Spleen (tissue), 11 donors: ENCODE measurements around the gene LNX1. TPM values are rescaled to one million over a fixed set of nuclear protein-coding genes. Genes with fewer than 3 reads are reported as not detected.

Source experiments
- DNase-seq: peaks from one replicate; pipeline ENCODE4 v3.0.0-alpha.2; 2020
- H3K27ac ChIP-seq, 8 donors: fragments of 200-600 bp; sonication (generic) in 7 of 8; 1 replicate in 4 of 8; 2 replicates in 4 of 8; pipeline versions ENCODE4 v1.5.0 to v1.8.0; 2016 to 2021; ENCODE audit warnings: inconsistent platforms in 4 of 8, mild to moderate bottlenecking in 4 of 8, moderate library complexity in 1 of 8
- H3K27me3 ChIP-seq, 7 donors: fragments of 200-600 bp; sonication (generic) in 6 of 7; replicated peaks in 1 of 7; 1 replicate in 4 of 7; 2 replicates in 3 of 7; pipeline versions ENCODE4 v1.5.0 to v1.8.0; 2016 to 2021; ENCODE audit warnings: inconsistent platforms in 3 of 7, mild to moderate bottlenecking in 1 of 7
- H3K36me3 ChIP-seq, 6 donors: fragments of 200-600 bp; sonication (generic) in 5 of 6; 1 replicate in 4 of 6; 2 replicates in 2 of 6; pipeline versions ENCODE4 v1.5.0 to v1.8.0; 2016 to 2021; ENCODE audit warnings: inconsistent platforms in 2 of 6
- H3K4me1 ChIP-seq, 6 donors: fragments of 200-600 bp; sonication (generic) in 5 of 6; 1 replicate in 3 of 6; 2 replicates in 3 of 6; pipeline versions ENCODE4 v1.5.0 to v1.8.0; 2016 to 2021; ENCODE audit warnings: inconsistent platforms in 3 of 6
- H3K4me3 ChIP-seq, 8 donors: fragments of 200-600 bp; sonication (generic) in 7 of 8; 1 replicate in 4 of 8; 2 replicates in 4 of 8; pipeline versions ENCODE4 v1.5.0 to v1.8.0; 2016 to 2021; ENCODE audit warnings: inconsistent platforms in 4 of 8, mild to moderate bottlenecking in 4 of 8, moderate library complexity in 2 of 8
- H3K9me3 ChIP-seq, 8 donors: fragments of 200-600 bp; sonication (generic) in 7 of 8; 1 replicate in 4 of 8; 2 replicates in 4 of 8; pipeline versions ENCODE4 v1.5.0 to v1.8.0; 2016 to 2021; ENCODE audit warnings: inconsistent platforms in 4 of 8
- CTCF ChIP-seq, 11 experiments: fragments of 200-600 bp in 7 of 11; fragments of 450-650 bp in 4 of 11; sonication (generic) in 4 of 11; IDR thresholded peaks in 8 of 11; conservative IDR thresholded peaks in 3 of 11; 1 replicate in 7 of 11; 2 replicates in 4 of 11; pipeline versions ENCODE4 v1.4.0 to v1.8.0; 2016 to 2021; ENCODE audit warnings: antibody characterized with exemption in 11 of 11, inconsistent platforms in 4 of 11, mild to moderate bottlenecking in 1 of 11
- POLR2A ChIP-seq, 3 donors: fragments of 450-650 bp; IDR thresholded peaks; one replicate each; pipeline ENCODE4 v1.5.1; 2017; ENCODE audit warnings: antibody characterized with exemption in 3 of 3, mild to moderate bottlenecking in 1 of 3
- POLR2AphosphoS5 ChIP-seq, 3 donors: sonication (generic); formaldehyde crosslinking; IDR thresholded peaks; one replicate each; pipeline ENCODE4 v1.5.1; 2017; ENCODE audit warnings: antibody characterized with exemption in 3 of 3
- WGBS, 5 donors: extraction: QIAGEN DNeasy Blood & Tissue Kit in 3 of 5; methylation state at CpG; one replicate each; pipeline versions ENCODE4 v1.1.5 to v1.1.7; 2013 to 2018; 5-methylcytosine and 5-hydroxymethylcytosine counted together
- intact Hi-C: fragments of 100-400 bp; cut with DNase I; formaldehyde crosslinking; loops from one replicate; pipeline ENCODE4 v1.15.0; 2023; ENCODE audit warnings: low total_unique reads
- polyA plus RNA-seq, 3 donors: library from polyadenylated mRNA; stranded (reverse); fragments of 200-250 nt; gene quantifications; one replicate each; pipeline ENCODE4 v1.2.1, GENCODE V29; 2013
- total RNA-seq, 7 donors: library from RNA; depleted of rRNA in 3 of 7; stranded (reverse); fragments of >200 nt in 3 of 7; fragmentation: NEBNext Ultra II Directional in 4 of 7; extraction: Animal tissue kit (Norgen Biotek cat#: 25700) in 4 of 7; gene quantifications; one replicate each; pipeline versions ENCODE4 v1.1.0 to v1.2.1, GENCODE V29; 2016 to 2021
- donor health status: healthy with polysubstance abuse.
- donor health status: DM: no; HTN: no; CAD: no; lungs with moderate emphysema.
- donor health status: DM: no; HTN: no; CAD: no.
- donor health status: Bipolar disorder and iron deficiency.
- donor health status: healthy.
- donor health status: DM: no; HTN: no; CAD: no.
- donor health status: DM: yes; HTN: yes; CAD: no.

The LNX1 gene
- total and polyA plus RNA-seq, 10 donors, result 0.08 to 0.20 (median 0.13) TPM; not detected in 5

DNA sequence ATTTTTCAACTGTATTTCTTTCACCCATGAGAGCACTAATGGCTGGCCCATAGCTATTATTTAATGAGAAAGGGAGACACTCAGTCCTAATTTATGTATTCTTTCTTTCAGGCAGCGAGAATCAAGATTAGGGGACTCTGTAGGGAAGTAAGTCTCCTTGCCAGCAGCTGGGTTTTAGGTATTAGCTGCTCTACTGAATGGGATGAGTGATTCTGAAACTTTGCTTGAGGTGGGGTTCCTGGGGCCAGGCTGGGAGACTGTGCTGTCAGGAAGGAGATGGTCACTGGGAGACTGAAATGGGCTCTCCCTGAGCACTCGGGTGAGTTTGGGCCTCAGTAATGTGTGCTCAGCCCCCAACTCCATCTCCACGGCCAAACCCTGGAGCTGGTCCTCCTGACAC, 78.7 kb downstream of the LNX1 start:
- TF ChIP-seq POLR2A (IDR thresholded peaks at IDR 0.05) (no peak), CTCF (IDR thresholded peaks at IDR 0.05 in 8 of 11, conservative IDR thresholded peaks at IDR 0.05 in 3 of 11) (no peak), POLR2AphosphoS5 (IDR thresholded peaks at IDR 0.05) (no peak)
- 22 to 33% (median 28%) methylated on average over 3 of the region's 3 CpGs for WGBS, 5 donors
- no peaks in the 10 kb centered on the region for H3K4me1 ChIP-seq
- H3K36me3 ChIP-seq, result no peaks in the 10 kb centered on the region
- no peak overlapping the region for H3K27ac ChIP-seq
- H3K4me3 ChIP-seq, result no peak overlapping the region
- H3K9me3 ChIP-seq, result no peaks in the 10 kb centered on the region
- no peaks in the 10 kb centered on the region for H3K27me3 ChIP-seq
- no peak for DNase-seq
- intact Hi-C loops, result no loop called here

GRCh38 chr4:53511014-53511413, 80.3 kb downstream of the LNX1 start:
- 28 to 48% (median 30%) methylated on average over 3 of the region's 3 CpGs for WGBS, 5 donors
- Histone ChIP-seq H3K27me3 (no peaks in the 10 kb centered on the region), H3K27ac (no peak overlapping the region), H3K36me3 (no peaks in the 10 kb centered on the region), H3K9me3 (no peaks in the 10 kb centered on the region), H3K4me1 (no peaks in the 10 kb centered on the region), H3K4me3 (no peak overlapping the region)
- TF ChIP-seq CTCF (IDR thresholded peaks at IDR 0.05 in 8 of 11, conservative IDR thresholded peaks at IDR 0.05 in 3 of 11), result no peak
- TF ChIP-seq POLR2A (IDR thresholded peaks at IDR 0.05), result no peak
- TF ChIP-seq POLR2AphosphoS5 (IDR thresholded peaks at IDR 0.05), result no peak
- DNase-seq, result no peak
- intact Hi-C loops, result no loop called here

- Histone ChIP-seq H3K27ac (no peak overlapping the region), H3K9me3 (no peaks in the 10 kb centered on the region), H3K36me3 (no peaks in the 10 kb centered on the region), H3K4me1 (no peaks in the 10 kb centered on the region), H3K27me3 (no peaks in the 10 kb centered on the region), H3K4me3 (no peak overlapping the region)
- TF ChIP-seq POLR2A (IDR thresholded peaks at IDR 0.05), result no peak
- no peak for TF ChIP-seq CTCF (IDR thresholded peaks at IDR 0.05 in 8 of 11, conservative IDR thresholded peaks at IDR 0.05 in 3 of 11)
- TF ChIP-seq POLR2AphosphoS5 (IDR thresholded peaks at IDR 0.05), result no peak
- intact Hi-C loops, result no loop called here
- DNase-seq, result no peak
- WGBS, 5 donors, result 29 to 36% (median 34%) methylated on average over 4 to 5 of the region's 5 CpGs
These were observed 81.0 kb downstream of the LNX1 start for GRCh38 chr4:53510321-53510720.

DNA sequence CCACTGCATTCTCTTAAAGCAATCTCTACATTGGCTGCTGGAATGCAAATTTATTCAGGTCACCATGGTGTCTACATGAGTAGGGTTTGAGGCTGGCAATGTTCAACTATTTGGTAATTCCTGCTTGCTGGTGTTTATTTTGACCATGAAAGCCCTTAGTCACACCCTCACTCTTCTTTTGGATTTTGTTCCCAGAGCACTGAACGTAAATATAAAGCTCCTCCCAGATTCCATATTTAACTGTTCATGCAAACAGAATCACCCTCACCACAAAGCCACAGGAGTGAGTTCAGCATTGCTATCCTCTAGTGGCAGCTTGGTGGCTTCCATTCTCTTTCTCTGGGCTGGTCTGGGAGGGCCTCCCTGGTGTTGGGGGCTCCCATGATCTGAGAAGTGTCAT, 82.8 kb downstream of the LNX1 start:
- no peaks in the 10 kb centered on the region for H3K9me3 ChIP-seq
- H3K4me3 ChIP-seq, result no peak overlapping the region
- H3K27me3 ChIP-seq, result no peaks in the 10 kb centered on the region
- H3K4me1 ChIP-seq, result no peaks in the 10 kb centered on the region
- no peak for TF ChIP-seq POLR2AphosphoS5 (IDR thresholded peaks at IDR 0.05)
- no peak for TF ChIP-seq CTCF (IDR thresholded peaks at IDR 0.05 in 8 of 11, conservative IDR thresholded peaks at IDR 0.05 in 3 of 11)
- no peak for TF ChIP-seq POLR2A (IDR thresholded peaks at IDR 0.05)
- intact Hi-C loops, result no loop called here
- DNase-seq, result no peak
- no peak overlapping the region for H3K27ac ChIP-seq
- WGBS, 5 donors, result 54 to 73% (median 57%) methylated on average over 1 of the region's 1 CpG
- no peaks in the 10 kb centered on the region for H3K36me3 ChIP-seq
